ENCODE results near the gene KIAA1958. TPM values are rescaled to one million over a fixed set of nuclear protein-coding genes. Genes with fewer than 3 reads are reported as not detected.
A peak's percentile ranks its signal among the peaks of the same experiment; 100 is the strongest.

The KIAA1958 gene
- total and polyA plus RNA-seq, 5 experiments from 2014 or later, result 2.6 to 11.8 (median 4.3) TPM

DNA sequence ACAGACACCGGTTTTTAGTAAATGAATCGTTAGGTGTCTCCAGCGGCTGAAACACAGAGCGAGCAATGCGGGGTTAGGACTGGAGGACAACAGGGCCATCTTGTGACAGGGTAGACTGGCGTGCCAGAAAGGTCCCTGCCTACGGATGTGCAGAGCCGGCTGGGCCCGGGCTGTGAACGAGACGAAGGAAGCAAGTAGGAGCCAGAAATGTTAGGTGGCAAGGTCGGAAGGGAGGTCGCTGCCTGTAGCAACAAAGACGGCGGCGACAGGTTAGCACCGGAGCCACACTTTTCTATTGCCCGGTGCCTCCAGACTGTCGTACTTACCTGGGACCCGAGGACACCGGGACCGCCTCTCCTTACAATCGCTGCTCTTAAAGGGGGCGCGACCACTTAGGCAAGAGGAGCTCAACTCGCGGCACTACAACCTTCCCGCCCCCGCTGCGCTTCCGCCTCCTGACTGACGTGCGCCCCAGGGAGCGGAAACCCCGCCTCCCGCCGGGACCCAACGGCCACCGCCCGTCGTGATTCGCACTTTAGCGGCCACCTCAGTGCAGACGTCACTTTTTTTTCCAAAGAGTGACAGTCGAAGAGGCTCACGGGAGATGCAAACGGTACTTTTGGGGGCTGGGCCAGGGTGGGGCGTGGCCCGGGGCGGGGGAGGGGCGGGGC, 231.2 kb downstream of the KIAA1958 start, which contains the start of gene INIP:
INIP (minus strand) TSS at position 457 of the 671 bp plus-strand sequence. CDS start 1,632 bp downstream, outside the sequence.
- Mint-ChIP-seq H3K9me3 (no peaks in the 10 kb centered on the region), H3K36me3 (peaks cover 0 to 12% (median under 1%) of the 10 kb centered on the region in 3 donors), H3K4me1 (peaks cover 5 to 30% (median 19%) of the 10 kb centered on the region in 4 donors), H3K27ac (peak within 1 kb of the TSS; percentile 95 to 99 (median 98)), H3K4me3 (peak within 1 kb of the TSS; percentile 90 to 100 (median 96)), H3K27me3 (no peaks in the 10 kb centered on the region)
- peak; percentile 88 to 89 for ATAC-seq
- POLR2A ChIA-PET, result interaction anchor here (0.6 to 3.2 kb wide), 11 partner anchors 10 to 692 kb away, joined by 3 to 19 read pairs (median 5); partner anchors contain the start of genes C9orf43, HSDL2, KIAA1958 and POLE3
- DNase-seq, result peak; percentile 92 to 99 (median 98)

Other genes with a start within 250 kb of the KIAA1958 start
- 100 to 1,000 TPM; 120 to 123 TPM for gene PTBP3, start 153.2 kb upstream of the KIAA1958 start, total RNA-seq
- gene PTBP3, start 153.2 kb upstream of the KIAA1958 start, polyA plus RNA-seq, result 10 to 100 TPM; 32.1 to 51.0 (median 35.9) TPM
- gene HSDL2, start 106.7 kb upstream of the KIAA1958 start, total RNA-seq, result 10 to 100 TPM; 13.2 to 17.2 TPM
- 10 to 100 TPM; 15.5 to 25.0 (median 19.6) TPM for gene HSDL2, start 106.7 kb upstream of the KIAA1958 start, polyA plus RNA-seq
- gene INIP, start 231.3 kb downstream of the KIAA1958 start, total RNA-seq, result 10 to 100 TPM; 25.8 to 26.0 TPM
- 10 to 100 TPM; 26.6 to 38.9 (median 38.5) TPM for gene INIP, start 231.3 kb downstream of the KIAA1958 start, polyA plus RNA-seq